Measurements from ENCODE around the gene NRIP3.
A peak's percentile ranks its signal among the peaks of the same experiment; 100 is the strongest.

The NRIP3 gene

GRCh38 chr11:8962841-8963240 lies 41.0 kb downstream of the NRIP3 start (continued):
- TF ChIP-seq CSRNP3 (CRISPR knock-in tag; IDR thresholded peaks at IDR 0.05): no peak
- no peak for TF ChIP-seq GLIS3 (CRISPR knock-in tag; IDR thresholded peaks at IDR 0.05)

DNA sequence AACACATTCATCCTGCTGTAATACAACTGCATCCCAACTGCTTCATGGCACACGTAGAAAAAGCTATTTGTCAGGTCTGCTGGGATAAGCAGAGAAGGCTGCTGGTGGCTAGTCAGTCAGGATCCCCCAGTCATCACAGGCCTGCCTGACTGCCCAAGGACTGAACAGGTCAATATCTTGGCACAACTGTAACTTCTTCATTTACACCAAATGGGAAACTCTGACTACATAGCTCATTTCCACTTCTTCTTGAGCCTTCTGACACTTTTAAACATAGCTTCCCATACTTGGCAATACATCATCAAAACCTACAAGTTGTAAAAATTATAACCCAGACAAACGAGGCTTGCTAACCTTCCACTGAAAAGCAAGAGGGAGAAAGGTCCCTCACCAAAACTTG lies 42.4 kb downstream of the NRIP3 start:
- no peak for TF ChIP-seq BACH2 (CRISPR knock-in tag; IDR thresholded peaks at IDR 0.05; ENCODE audit: borderline replicate concordance)
- no peak for TF ChIP-seq TOX (CRISPR knock-in tag; IDR thresholded peaks at IDR 0.05; ENCODE audit: borderline replicate concordance)
- TF ChIP-seq ZNF565 (CRISPR knock-in tag; conservative IDR thresholded peaks at IDR 0.05; ENCODE audit: low read depth): no peak
- no peak for TF ChIP-seq CREB5 (CRISPR knock-in tag; IDR thresholded peaks at IDR 0.05; ENCODE audit: low read depth)
- TF ChIP-seq PPARA (CRISPR knock-in tag; IDR thresholded peaks at IDR 0.05; ENCODE audit: borderline replicate concordance): no peak
- TF ChIP-seq ZFP3 (CRISPR knock-in tag; IDR thresholded peaks at IDR 0.05): no peak
- no peak for TF ChIP-seq ESRRG (CRISPR knock-in tag; IDR thresholded peaks at IDR 0.05)
- no peak for TF ChIP-seq GLIS3 (CRISPR knock-in tag; IDR thresholded peaks at IDR 0.05)
- TF ChIP-seq CSDC2 (CRISPR knock-in tag; IDR thresholded peaks at IDR 0.05): no peak
- no peak for TF ChIP-seq ZC3H10 (CRISPR knock-in tag; IDR thresholded peaks at IDR 0.05)
- no peak for TF ChIP-seq ZNF70 (CRISPR knock-in tag; IDR thresholded peaks at IDR 0.05)
- TF ChIP-seq ISL1 (CRISPR knock-in tag; IDR thresholded peaks at IDR 0.05): no peak
- TF ChIP-seq, protein P1, sequence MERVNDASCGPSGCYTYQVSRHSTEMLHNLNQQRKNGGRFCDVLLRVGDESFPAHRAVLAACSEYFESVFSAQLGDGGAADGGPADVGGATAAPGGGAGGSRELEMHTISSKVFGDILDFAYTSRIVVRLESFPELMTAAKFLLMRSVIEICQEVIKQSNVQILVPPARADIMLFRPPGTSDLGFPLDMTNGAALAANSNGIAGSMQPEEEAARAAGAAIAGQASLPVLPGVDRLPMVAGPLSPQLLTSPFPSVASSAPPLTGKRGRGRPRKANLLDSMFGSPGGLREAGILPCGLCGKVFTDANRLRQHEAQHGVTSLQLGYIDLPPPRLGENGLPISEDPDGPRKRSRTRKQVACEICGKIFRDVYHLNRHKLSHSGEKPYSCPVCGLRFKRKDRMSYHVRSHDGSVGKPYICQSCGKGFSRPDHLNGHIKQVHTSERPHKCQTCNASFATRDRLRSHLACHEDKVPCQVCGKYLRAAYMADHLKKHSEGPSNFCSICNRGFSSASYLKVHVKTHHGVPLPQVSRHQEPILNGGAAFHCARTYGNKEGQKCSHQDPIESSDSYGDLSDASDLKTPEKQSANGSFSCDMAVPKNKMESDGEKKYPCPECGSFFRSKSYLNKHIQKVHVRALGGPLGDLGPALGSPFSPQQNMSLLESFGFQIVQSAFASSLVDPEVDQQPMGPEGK (CRISPR knock-in tag; IDR thresholded peaks at IDR 0.05; ENCODE audit: borderline replicate concordance): no peak
- TF ChIP-seq SNAI2 (CRISPR knock-in tag; IDR thresholded peaks at IDR 0.05): no peak
- no peak for TF ChIP-seq OSR1 (CRISPR knock-in tag; IDR thresholded peaks at IDR 0.05)
- no peak for TF ChIP-seq ZNF8 (CRISPR knock-in tag; IDR thresholded peaks at IDR 0.05)
- no peak for ATAC-seq

DNA sequence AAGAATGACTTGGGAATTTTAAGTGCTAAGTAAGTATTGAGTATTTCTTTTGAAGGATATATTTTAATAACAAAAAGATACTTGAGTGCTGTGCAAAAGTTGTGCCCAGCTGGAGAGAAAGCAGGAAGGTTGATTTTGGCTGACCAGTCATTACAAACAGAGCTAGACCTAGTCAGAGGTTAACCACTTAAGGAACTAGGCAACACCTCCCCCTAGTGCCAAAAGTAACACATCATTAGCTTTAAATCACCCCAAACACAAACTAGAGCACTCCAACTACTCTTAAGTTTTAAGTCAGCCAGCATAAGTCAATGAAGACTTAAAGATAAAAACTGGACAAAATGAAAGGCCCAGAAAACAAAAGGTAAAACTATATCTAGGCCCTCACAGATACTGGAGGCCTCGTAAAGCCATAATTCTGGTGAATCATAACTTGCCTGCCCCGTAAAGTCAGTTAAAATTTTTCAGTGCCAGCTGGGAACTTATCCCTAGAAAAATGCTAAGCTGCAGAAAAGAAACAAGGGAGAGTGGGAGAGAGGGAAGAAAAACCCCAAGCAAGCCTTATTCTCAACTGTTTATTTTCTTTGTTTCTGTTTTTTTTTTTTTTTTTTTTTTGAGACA lies 44.1 kb downstream of the NRIP3 start:
- TF ChIP-seq CREB5 (CRISPR knock-in tag; IDR thresholded peaks at IDR 0.05; ENCODE audit: low read depth) (no peak), ZFP3 (CRISPR knock-in tag; IDR thresholded peaks at IDR 0.05) (no peak), ZFP30 (CRISPR knock-in tag; IDR thresholded peaks at IDR 0.05) (no peak), PPARA (CRISPR knock-in tag; IDR thresholded peaks at IDR 0.05; ENCODE audit: borderline replicate concordance) (no peak), OSR1 (CRISPR knock-in tag; IDR thresholded peaks at IDR 0.05) (no peak), RARB (CRISPR knock-in tag; IDR thresholded peaks at IDR 0.05) (no peak), POU6F1 (CRISPR knock-in tag; IDR thresholded peaks at IDR 0.05; ENCODE audit: borderline replicate concordance, low read depth) (no peak), ZNF565 (CRISPR knock-in tag; conservative IDR thresholded peaks at IDR 0.05; ENCODE audit: low read depth) (no peak), ISL1 (CRISPR knock-in tag; IDR thresholded peaks at IDR 0.05) (no peak)
- TF ChIP-seq, protein P1 (CRISPR knock-in tag; IDR thresholded peaks at IDR 0.05; ENCODE audit: borderline replicate concordance): no peak
- TF ChIP-seq, protein P2, sequence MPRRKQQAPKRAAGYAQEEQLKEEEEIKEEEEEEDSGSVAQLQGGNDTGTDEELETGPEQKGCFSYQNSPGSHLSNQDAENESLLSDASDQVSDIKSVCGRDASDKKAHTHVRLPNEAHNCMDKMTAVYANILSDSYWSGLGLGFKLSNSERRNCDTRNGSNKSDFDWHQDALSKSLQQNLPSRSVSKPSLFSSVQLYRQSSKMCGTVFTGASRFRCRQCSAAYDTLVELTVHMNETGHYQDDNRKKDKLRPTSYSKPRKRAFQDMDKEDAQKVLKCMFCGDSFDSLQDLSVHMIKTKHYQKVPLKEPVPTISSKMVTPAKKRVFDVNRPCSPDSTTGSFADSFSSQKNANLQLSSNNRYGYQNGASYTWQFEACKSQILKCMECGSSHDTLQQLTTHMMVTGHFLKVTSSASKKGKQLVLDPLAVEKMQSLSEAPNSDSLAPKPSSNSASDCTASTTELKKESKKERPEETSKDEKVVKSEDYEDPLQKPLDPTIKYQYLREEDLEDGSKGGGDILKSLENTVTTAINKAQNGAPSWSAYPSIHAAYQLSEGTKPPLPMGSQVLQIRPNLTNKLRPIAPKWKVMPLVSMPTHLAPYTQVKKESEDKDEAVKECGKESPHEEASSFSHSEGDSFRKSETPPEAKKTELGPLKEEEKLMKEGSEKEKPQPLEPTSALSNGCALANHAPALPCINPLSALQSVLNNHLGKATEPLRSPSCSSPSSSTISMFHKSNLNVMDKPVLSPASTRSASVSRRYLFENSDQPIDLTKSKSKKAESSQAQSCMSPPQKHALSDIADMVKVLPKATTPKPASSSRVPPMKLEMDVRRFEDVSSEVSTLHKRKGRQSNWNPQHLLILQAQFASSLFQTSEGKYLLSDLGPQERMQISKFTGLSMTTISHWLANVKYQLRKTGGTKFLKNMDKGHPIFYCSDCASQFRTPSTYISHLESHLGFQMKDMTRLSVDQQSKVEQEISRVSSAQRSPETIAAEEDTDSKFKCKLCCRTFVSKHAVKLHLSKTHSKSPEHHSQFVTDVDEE (CRISPR knock-in tag; IDR thresholded peaks at IDR 0.05): no peak
- ATAC-seq: peak; percentile 36
